OCI-LY7 (cell line): ENCODE results near the gene TP73. TPM values are rescaled to one million over a fixed set of nuclear protein-coding genes. Genes with fewer than 3 reads are reported as not detected.

Experiments
- BruUV-seq: library from RNA; stranded (reverse); fragments of 400-500 nt; replicated peaks from 2 replicates; lab custom pipeline; 2021; lab: Mats Ljungman, UMichigan
- CTCF ChIA-PET: fragments of 300-600 bp; sonication (Branson Sonifier 250); formaldehyde crosslinking; loops from one replicate; lab custom pipeline; 2022; ENCODE audit warnings: antibody characterized with exemption; ENCODE audit not compliant: unreplicated experiment; lab: Charles Lee
- POLR2A ChIA-PET: fragments of 300-600 bp; sonication (Branson Sonifier 250); formaldehyde crosslinking; loops from one replicate; lab custom pipeline; 2022; ENCODE audit warnings: antibody characterized with exemption; lab: Charles Lee
- DNase-seq: peaks from one replicate; pipeline ENCODE4 v3.0.0-alpha.2; 2015; ENCODE audit warnings: low spot score
- H2AFZ ChIP-seq: fragments of 200-600 bp; sonication (generic), shearing (Covaris generic); 2 replicates; pipeline ENCODE4 v1.6.1; 2014; ENCODE audit warnings: mild to moderate bottlenecking, antibody characterized with exemption, low read length, moderate library complexity
- H3K27ac ChIP-seq: fragments of 200-600 bp; sonication (generic); 2 replicates; pipeline ENCODE4 v1.5.1; 2014; ENCODE audit warnings: mixed run types, low read depth, mild to moderate bottlenecking, moderate library complexity, low read length, inconsistent platforms; ENCODE audit not compliant: poor library complexity, severe bottlenecking
- H3K36me3 ChIP-seq: fragments of 200-600 bp; sonication (generic); 2 replicates; pipeline ENCODE4 v1.6.1; 2014; ENCODE audit warnings: mild to moderate bottlenecking, antibody characterized with exemption, low read length, moderate library complexity, mixed read lengths; ENCODE audit not compliant: insufficient read depth
- H3K4me1 ChIP-seq: fragments of 200-600 bp; sonication (generic); 2 replicates; pipeline ENCODE4 v1.5.1; 2014; ENCODE audit warnings: mild to moderate bottlenecking, low read length; ENCODE audit not compliant: insufficient read depth, poor library complexity, severe bottlenecking
- H3K4me2 ChIP-seq: fragments of 200-600 bp; sonication (generic); 2 replicates; pipeline ENCODE4 v1.6.1; 2014; ENCODE audit warnings: mild to moderate bottlenecking, low read length
- H3K4me3 ChIP-seq: fragments of 200-600 bp; sonication (generic); 2 replicates; pipeline ENCODE4 v1.5.1; 2014; ENCODE audit warnings: mild to moderate bottlenecking, low read depth, low read length; ENCODE audit not compliant: poor library complexity, severe bottlenecking
- H3K79me2 ChIP-seq: fragments of 200-600 bp; sonication (generic); 2 replicates; pipeline ENCODE4 v1.6.1; 2016; ENCODE audit warnings: low read depth, mild to moderate bottlenecking, low read length, moderate library complexity, mixed read lengths; ENCODE audit not compliant: insufficient read depth
- H3K9me2 ChIP-seq: fragments of 200-600 bp; sonication (generic); 2 replicates; pipeline ENCODE4 v1.6.1; 2016; ENCODE audit warnings: mild to moderate bottlenecking, low read length, mixed read lengths; ENCODE audit not compliant: insufficient read depth
- H3K9me3 ChIP-seq: fragments of 200-600 bp; sonication (generic); 2 replicates; pipeline ENCODE4 v1.6.1; 2014; ENCODE audit warnings: mild to moderate bottlenecking, mixed run types, low read length, mixed read lengths
- H4K20me1 ChIP-seq: fragments of 200-600 bp; sonication (generic); 2 replicates; pipeline ENCODE4 v1.6.1; 2014; ENCODE audit warnings: mild to moderate bottlenecking, antibody characterized with exemption, low read length, moderate library complexity, mixed read lengths; ENCODE audit not compliant: insufficient read depth
- EZH2phosphoT487 ChIP-seq: fragments of 200-600 bp; sonication (generic); IDR thresholded peaks from 2 replicates; pipeline ENCODE4 v1.6.1; 2018; ENCODE audit warnings: low read depth, borderline replicate concordance, mild to moderate bottlenecking, mixed run types, antibody characterized with exemption, low read length, moderate library complexity, mixed read lengths
- intact Hi-C: fragments of 100-400 bp; cut with micrococcal nuclease; formaldehyde crosslinking; loops from one replicate; pipeline ENCODE4 v1.10.0; 2022; ENCODE audit not compliant: unreplicated experiment
- total RNA-seq, 2 experiments: library from RNA; depleted of rRNA in 1 of 2; stranded (reverse); fragments of >200 nt in 1 of 2; shearing (Covaris generic) in 1 of 2; gene quantifications; 2 replicates each; pipeline ENCODE4 v1.2.3, GENCODE V29; 2014 to 2022
- TF ChIP-seq, protein P1 (sequence below): fragments of 200-600 bp; sonication (generic); conservative IDR thresholded peaks from 2 replicates; pipeline ENCODE4 v1.5.1; 2014; ENCODE audit warnings: mild to moderate bottlenecking, antibody characterized with exemption, low read length, moderate library complexity, mixed read lengths

Gene TP73
- total RNA-seq, 2 experiments from 2014 or later: 0.48 TPM; not detected in 1

DNA sequence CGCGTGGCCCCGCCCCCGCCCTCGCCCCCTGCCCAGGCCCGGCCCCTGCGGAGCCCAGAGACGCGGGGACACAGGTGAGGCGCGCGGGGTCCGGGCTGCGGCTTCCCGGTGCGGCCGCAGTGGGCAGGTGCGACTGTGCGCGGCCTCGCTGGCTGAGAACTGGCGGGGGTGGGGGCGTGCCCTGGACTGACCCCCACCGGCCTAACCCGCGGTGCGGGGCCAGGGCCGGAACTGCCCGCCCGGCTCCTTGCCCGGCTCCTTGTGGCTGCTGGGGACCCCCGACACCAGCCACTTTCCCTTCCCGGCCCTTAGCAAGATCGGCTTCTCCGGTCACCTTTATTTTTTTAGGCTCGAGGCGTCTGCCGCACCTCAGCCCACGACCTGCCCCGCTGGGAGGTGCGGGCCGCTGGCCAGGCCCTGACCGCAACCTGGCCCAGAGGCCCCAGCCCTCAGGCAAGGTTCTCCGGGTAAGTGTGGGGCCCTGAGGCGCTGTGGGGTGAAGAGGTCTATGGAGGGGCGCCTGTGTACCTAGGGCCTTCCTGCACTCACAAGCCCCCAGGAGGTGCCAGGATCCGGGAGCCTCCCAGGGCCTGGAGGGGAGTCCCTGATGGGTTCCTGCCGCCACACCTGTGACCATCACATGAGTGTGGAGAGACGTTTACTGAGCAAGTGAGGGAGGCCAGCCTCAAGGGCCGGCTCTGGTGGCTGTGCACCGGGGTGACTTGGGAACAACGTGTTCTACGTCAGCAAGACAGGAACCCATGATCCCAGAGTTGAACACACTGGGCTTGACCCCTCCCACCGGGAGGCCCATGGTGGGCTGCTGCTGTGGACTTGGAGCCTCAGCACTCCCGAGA, 120.6 kb downstream of the TP73 start, which contains the start of gene SMIM1:
TSS of gene SMIM1 (plus strand) at position 35 of the 857 bp plus-strand sequence. CDS start 2,625 bp downstream, outside the sequence.
- no TSS peak for BruUV-seq
- CTCF ChIA-PET: interaction anchor here (0.6 kb wide), 1 partner anchor 48 kb away, joined by 4 read pairs; no protein-coding TSS in a partner anchor

DNA sequence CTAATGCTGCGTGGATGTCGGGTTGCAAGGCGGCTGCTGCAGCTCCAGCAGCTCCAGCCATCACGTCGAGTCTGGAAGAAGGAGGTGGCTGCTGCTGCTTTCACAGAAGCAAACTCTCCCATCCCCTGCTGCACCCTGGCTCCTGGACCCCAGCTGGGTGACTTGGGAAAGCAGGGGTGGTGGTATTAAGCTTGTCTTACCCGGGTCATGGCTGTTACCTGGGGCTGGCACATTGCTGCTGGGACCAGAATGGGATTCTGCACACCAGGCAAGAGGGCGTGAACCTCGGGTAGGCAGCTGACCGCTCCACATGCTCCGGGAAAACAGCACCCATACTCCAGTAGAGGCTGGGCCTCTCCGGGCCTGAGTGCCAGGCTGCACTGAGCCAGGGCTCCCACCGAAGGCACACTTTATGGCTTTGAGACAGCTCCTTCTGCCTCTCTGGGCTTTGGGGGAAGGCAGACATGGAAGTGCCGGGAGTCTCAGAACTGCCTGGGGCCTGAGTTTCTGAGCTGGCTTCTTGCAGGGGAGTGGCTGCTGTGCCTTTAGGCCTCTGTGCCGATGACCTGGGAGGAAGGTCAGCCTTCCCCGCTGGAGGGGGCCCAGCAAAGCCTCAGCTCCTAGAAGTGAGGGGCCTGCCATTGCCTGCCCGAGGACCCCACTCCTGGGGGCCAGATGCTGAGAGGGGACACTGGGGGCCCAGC, 121.4 kb downstream of the TP73 start:
- Histone ChIP-seq H4K20me1 (no peaks in the 10 kb centered on the region), H3K79me2 (no peaks in the 10 kb centered on the region), H2AFZ (no peak overlapping the region), H3K4me1 (peaks cover 22% of the 10 kb centered on the region), H3K9me2 (no peaks in the 10 kb centered on the region), H3K4me3 (no peak overlapping the region), H3K27ac (no peak overlapping the region), H3K36me3 (peaks cover 3% of the 10 kb centered on the region; the same call in 1 of the 2 replicates), H3K9me3 (no peaks in the 10 kb centered on the region), H3K4me2 (peak overlapping the region; percentile 81; the same call in 1 of the 2 replicates)
- TF ChIP-seq, protein P1, sequence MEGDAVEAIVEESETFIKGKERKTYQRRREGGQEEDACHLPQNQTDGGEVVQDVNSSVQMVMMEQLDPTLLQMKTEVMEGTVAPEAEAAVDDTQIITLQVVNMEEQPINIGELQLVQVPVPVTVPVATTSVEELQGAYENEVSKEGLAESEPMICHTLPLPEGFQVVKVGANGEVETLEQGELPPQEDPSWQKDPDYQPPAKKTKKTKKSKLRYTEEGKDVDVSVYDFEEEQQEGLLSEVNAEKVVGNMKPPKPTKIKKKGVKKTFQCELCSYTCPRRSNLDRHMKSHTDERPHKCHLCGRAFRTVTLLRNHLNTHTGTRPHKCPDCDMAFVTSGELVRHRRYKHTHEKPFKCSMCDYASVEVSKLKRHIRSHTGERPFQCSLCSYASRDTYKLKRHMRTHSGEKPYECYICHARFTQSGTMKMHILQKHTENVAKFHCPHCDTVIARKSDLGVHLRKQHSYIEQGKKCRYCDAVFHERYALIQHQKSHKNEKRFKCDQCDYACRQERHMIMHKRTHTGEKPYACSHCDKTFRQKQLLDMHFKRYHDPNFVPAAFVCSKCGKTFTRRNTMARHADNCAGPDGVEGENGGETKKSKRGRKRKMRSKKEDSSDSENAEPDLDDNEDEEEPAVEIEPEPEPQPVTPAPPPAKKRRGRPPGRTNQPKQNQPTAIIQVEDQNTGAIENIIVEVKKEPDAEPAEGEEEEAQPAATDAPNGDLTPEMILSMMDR: no peak
- TF ChIP-seq EZH2phosphoT487: no peak
- BruUV-seq: no TSS peak
- DNase-seq: no peak
- ChIA-PET CTCF (interaction anchor here (0.6 kb wide), 1 partner anchor 48 kb away, joined by 4 read pairs; no protein-coding TSS in a partner anchor), POLR2A (interaction anchor here (1.4 kb wide), 1 partner anchor 130 kb away, joined by 3 read pairs; no protein-coding TSS in a partner anchor)
- intact Hi-C loops: loop anchor here (5.0 kb wide), 1 partner anchor 129 kb away; the partner anchor contains the start of gene C1orf174

More for the DNA sequence above, 120.6 kb downstream of the TP73 start, which contains the start of gene SMIM1:
- Histone ChIP-seq H3K4me2 (peak within 1 kb of the TSS; percentile 95), H3K4me1 (peaks cover 22% of the 10 kb centered on the region), H3K9me2 (no peaks in the 10 kb centered on the region), H3K27ac (no peak within 1 kb of the TSS), H3K4me3 (peak within 1 kb of the TSS; percentile 72), H4K20me1 (no peaks in the 10 kb centered on the region), H3K36me3 (no peaks in the 10 kb centered on the region), H3K9me3 (no peaks in the 10 kb centered on the region), H2AFZ (peak within 1 kb of the TSS; percentile 79; the same call in 1 of the 2 replicates), H3K79me2 (no peaks in the 10 kb centered on the region)
- TF ChIP-seq, protein P1: no peak
- TF ChIP-seq EZH2phosphoT487: no peak
- DNase-seq: no peak
- intact Hi-C loops: loop anchor here (5.0 kb wide), 1 partner anchor 129 kb away; the partner anchor contains the start of gene C1orf174
- POLR2A ChIA-PET: interaction anchor here (1.4 kb wide), 1 partner anchor 131 kb away, joined by 3 read pairs; no protein-coding TSS in a partner anchor
